H1 (cell line): ENCODE data around the gene PNLIPRP1. TPM values are rescaled to one million over a fixed set of nuclear protein-coding genes. Genes with fewer than 3 reads are reported as not detected.

Experiments used
- POLR2AphosphoS5 ChIP-seq: IDR thresholded peaks from 2 replicates; pipeline ENCODE4 v1.6.1; 2011; ENCODE audit warnings: low read depth, low read length
- POU5F1 ChIP-seq: IDR thresholded peaks from 2 replicates; pipeline ENCODE4 v1.6.1; 2011; ENCODE audit warnings: low read depth, mild to moderate bottlenecking, low read length, moderate library complexity
- RFX5 ChIP-seq: IDR thresholded peaks from 2 replicates; pipeline ENCODE4 v1.6.1; 2011; ENCODE audit warnings: low read depth, low read length, improper control_type of control experiment, borderline replicate concordance
- SRF ChIP-seq: IDR thresholded peaks from 2 replicates; pipeline ENCODE4 v1.6.1; 2011; ENCODE audit warnings: mild to moderate bottlenecking, low read depth, low read length, moderate library complexity
- polyA plus RNA-seq, 7 experiments: library from polyadenylated mRNA; depleted of rRNA in 3 of 7; stranded (reverse) in 5 of 7; unstranded in 2 of 7; fragments of >200 nt in 5 of 7; fragments of 200-250 nt in 2 of 7; gene quantifications; 1 replicate in 5 of 7; 2 replicates in 1 of 7; 4 replicates in 1 of 7; pipeline versions ENCODE4 v1.2.1 to v1.2.3, GENCODE V29; 2011 to 2013; ENCODE audit warnings: missing spikeins in 2 of 7, mixed read lengths in 2 of 7
- total RNA-seq: library from RNA; stranded (reverse); fragmentation: NEBNext Ultra II Directional; extraction: Animal tissue kit (Norgen Biotek cat#: 25700); gene quantifications from 2 replicates; pipeline ENCODE4 v1.2.1, GENCODE V29; 2021

The PNLIPRP1 gene
- total and polyA plus RNA-seq, 2 of the 8 experiments (the other 6 are each of a cell fraction or from before 2014, with no cell fraction given): not detected

DNA sequence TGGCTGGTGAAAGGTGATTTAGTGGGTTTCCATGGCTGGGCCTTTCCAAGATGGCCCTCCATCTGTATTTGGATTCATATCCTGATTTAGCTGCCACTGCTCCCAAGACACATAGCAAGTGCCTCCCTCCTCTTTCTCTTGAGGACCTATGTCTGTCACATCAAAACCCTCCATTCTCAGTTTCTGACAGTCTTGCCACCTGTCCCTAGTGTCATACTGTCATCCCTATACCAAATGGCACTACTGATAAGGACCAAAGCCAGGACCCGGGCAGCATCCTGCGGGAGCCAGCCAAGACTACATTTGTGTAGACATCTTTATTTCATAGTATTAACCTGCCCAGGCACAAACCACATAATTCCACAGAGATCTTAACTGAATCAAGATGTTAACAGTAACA lies 64.8 kb downstream of the PNLIPRP1 start (continued):
- TF ChIP-seq SRF (no peak), POLR2AphosphoS5 (no peak), POU5F1 (no peak), RFX5 (no peak)
